ENCODE data around the gene IQCB1. TPM values are rescaled to one million over a fixed set of nuclear protein-coding genes. Genes with fewer than 3 reads are reported as not detected.
"Not testable (repeated sequence)": the region's sequence is repeated elsewhere in the genome, so short reads cannot be mapped to it uniquely, and the experiment has no call there.

The IQCB1 gene
- total RNA-seq, 2 donors from 2014 or later, result 8.1 to 9.1 TPM

DNA sequence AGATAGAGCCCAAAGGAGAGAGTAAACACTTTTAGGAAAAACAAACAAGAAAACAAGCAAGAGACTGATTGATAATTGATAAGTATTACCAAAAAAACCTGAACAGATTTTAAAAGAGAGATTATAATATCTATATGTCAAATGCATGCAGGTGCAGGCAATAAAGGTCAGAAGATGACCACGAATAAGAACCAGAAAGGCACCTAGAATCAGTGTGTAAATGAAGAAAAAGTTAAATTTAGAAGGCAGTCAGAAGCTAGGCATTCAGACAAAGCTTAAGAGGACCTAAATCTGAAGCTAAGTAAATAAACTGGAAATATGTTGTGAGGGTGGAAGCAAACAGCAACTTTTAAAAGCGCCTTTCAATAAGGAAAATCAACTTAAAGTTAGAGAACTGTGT, 16.3 kb downstream of the IQCB1 start:
- ATAC-seq (no peak), DNase-seq (no peak)
- intact Hi-C loops (cut with DNase I), result no loop called here

DNA sequence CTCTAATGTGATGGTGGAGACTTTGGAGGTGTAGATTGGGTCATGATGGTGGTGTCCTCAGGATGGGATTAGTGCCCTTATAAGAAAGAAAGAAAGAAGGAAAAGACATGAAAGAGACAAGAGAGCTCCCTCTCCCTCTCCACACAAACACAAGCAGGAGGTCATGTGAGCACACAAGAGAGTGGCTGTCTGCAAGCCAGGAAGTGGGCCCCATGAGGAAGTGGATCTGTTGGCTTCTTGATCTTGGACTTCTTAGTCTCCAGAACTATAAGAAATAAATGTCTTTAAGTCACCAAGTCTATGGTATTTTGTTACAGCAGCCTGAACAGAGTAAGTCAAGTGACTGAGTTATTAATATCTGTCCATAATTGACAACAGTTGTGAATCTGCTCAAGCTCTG, 17.1 kb downstream of the IQCB1 start:
- intact Hi-C loops (cut with DNase I), result no loop called here
- no peak for DNase-seq

DNA sequence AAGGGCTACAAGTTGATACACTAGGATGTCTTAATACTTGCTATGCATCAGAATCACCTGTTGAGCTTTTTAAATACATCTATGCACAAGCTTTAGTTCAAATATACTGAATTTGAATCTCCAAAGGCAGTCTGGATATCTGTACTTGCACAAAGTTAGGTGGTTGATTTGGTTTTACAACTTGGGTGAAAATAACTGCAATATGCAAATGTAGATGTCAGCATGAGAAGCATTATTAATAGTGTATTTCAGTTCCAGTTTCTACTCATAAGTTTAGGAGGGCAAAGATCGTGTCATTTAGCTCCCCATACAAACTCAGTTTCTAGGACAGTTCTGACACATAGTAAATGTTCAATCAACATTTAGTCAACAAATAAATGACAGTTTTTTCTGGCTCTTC, 25.6 kb downstream of the IQCB1 start:
- DNase-seq, result no peak
- ATAC-seq, result no peak
- intact Hi-C loops (cut with DNase I), result no loop called here

More for the DNA sequence above, 17.1 kb downstream of the IQCB1 start:
- ATAC-seq, result no peak

DNA sequence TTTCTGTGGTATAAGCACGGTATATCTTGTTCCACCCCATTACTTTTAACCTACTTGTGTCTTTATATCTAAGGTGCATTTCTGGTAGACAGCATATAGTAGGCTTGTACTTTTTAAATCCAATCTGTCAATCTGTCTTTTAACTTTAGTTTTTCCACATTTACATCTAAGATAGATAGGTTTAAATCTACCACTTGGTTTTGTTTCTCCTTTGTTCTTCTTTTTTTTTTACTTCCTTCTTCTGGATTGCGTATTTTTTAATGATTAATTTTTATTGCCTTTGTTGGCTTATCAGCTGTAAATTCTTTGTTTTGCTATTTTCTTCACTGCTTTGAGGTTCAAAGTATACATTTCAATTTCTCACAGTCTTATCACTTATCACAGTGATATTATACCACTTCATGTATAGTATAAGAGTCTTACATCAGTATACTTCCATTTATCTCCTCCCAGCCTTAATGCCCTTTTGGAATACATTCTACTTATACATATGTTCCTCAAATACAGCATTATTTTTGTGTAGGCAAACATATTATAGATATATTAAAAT, 31.0 kb downstream of the IQCB1 start:
- intact Hi-C loops (cut with DNase I), result no loop called here
- ATAC-seq, result no peak
- DNase-seq, result no peak

DNA sequence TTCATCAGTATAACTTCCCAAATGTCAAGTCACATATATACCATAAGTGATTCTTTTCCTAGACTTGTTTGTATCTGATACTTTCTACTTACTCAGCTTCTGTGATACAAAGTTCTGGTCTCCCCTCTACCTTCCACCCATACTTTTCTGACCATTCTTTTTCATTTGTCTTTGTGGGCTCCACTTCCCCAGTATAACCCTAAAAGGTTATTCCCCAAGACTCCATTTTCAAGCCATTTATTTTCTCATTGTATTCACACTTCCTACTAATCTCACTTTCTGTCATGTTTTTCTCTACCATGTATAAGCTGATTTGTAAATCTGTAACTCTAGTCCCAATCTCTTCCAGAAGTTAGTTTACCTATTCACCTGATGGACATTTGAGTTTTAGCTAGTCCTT, 34.0 kb downstream of the IQCB1 start:
- intact Hi-C loops (cut with DNase I), result no loop called here
- no peak for ATAC-seq
- DNase-seq, result no peak

DNA sequence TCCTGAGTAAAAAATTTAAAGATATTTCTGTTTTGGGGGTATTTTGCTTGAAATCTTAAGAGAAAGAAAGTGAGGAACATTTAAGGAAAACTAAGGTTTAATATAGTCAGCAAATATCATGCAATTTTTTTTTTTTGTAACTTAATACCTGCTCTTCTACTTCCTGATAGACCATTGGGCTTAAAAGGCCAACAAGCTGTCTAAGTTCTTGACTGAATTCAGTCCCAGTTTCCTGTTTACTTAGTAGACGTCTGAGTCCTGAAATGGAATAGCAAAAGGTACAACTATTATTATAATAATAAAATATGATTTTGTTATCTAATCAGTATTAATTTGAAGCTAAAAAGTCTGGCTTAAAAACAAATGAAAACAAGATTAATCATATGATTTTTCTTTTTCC, 37.9 kb downstream of the IQCB1 start:
- DNase-seq, result no peak
- ATAC-seq, result no peak
- intact Hi-C loops (cut with DNase I), result no loop called here

DNA sequence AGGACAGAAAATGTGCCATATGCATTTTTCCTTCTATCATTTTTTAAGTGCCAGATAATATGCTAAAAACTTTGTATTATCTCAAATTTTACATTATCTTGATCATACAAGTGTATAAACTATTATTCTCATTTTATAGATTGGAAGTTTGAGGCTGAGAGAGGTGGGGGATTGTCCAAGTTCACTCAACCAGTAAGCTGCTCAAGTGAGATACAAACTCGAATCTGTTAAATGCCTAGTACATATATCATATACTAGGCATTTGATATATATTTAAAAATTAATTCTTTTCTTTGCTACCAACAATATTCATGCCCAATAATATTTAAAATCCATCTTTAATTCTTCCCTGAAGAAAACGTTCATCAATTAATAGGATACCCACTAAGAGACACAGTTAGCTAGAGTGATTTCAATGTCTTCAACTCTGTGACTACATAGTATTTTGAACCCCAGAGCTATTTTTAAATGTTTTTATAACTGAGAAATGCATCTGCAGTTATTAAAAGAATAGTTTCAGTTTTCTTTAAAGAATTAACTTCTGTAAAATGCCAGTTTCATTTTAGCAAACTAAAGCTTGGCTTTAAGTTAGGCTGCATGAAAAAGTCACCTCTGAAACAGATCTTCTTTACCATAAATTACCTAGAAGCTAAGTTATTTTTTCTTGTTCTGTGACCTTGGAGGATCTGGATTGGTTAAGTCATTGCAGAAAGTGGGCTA, 40.4 kb downstream of the IQCB1 start:
- intact Hi-C loops (cut with DNase I), result no loop called here
- ATAC-seq, result no peak

DNA sequence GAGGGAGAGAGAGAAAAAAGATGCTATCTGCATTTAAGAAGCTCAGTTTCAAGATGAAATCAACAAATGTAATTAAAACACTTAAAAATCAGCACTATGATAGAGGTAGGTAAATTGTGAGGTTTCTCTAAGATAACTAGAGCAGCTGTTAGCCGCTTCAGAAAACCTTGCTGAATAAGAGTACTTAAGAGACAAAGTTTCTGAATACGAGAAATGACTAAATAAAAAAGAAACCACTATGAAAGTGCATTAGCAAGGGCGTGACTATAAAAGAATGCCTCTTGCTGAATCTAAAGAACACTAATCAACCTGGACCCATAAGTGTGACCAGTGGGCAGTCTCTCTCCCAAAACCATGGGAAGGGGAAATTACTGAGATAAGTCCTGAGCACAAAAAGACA, 41.8 kb downstream of the IQCB1 start:
- no peak for DNase-seq
- ATAC-seq, result no peak
- intact Hi-C loops (cut with DNase I), result no loop called here

More for the DNA sequence above, 40.4 kb downstream of the IQCB1 start:
- no peak for DNase-seq

DNA sequence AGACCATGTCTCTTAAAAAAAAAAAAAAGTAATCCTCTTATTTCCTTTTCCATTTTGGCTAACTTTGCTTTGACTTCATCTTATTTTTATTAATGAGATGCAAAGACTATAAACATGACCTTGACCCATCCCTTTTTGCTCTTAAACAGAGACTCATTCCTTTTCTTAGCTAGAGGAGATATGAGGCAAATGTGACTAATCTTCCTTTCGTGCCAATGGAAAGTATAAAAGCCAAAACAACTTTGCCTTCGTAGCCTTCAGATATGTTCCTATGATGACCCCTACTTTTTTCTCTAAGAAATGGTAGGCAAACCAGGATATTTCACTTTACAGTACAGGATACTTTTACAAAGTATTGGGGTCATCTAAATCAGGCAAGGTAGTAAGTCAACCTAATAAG, 48.4 kb downstream of the IQCB1 start:
- no peak for DNase-seq
- intact Hi-C loops (cut with DNase I), result no loop called here
- ATAC-seq, result peak in 1 of 2 donors; percentile 59

DNA sequence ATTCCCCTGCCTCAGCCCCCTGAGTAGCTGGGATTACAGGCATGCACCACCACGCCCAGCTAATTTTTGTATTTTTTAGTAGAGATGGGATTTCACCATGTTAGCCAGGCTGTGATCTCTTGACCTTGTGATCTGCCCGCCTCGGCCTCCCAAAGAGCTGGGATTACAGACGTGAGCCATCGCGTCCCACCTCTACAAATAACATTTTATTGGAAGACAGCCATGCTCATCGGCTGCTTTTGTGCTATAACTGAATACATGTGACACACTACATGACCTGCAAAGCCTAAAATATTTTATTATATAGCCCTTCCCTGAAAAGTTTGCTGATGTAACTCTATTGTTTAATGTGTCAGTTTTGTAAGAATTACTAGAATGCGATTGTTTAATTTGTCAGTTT, 52.1 kb downstream of the IQCB1 start:
- ATAC-seq, result peak; percentile 26 to 47
- intact Hi-C loops (cut with DNase I); DNase-seq: not testable (repeated sequence)

DNA sequence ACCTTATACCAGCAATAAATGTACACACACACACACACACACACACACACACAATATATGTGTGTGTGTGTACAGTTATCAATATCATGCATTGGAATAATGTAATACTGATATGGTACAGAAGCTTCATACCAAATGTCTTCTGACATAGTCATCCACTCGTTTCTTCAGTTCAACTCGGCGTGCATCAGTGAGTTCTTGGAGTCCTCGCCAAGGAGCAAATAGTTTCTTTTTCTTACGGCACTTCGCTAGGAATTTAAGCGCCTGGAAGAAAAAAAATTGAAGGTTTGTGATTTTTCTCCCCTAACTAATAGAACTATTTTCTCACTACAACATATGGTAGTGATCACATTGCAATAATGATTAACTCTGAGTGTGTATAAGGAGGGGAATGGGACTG, 53.2 kb downstream of the IQCB1 start:
- no peak for ATAC-seq
- intact Hi-C loops (cut with DNase I), result no loop called here

DNA sequence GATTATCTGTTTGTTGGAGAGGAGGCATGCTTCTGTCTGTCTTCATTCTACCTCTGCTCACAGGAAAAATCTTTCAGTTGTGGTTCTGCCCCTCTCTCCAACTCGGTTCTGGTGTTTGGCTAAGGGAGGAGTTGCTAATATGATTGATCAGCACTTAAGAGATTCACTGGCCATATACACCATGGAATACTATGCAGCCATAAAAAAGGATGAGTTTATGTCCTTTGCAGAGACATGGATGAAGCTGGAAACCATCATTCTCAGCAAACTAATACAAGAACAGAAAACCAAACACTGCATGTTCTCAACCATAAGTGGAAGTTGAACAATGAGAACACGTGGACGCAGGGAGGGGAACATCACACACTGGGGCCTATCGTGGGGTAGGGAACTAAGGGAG, 59.8 kb downstream of the IQCB1 start:
- intact Hi-C loops (cut with DNase I); ATAC-seq; DNase-seq: not testable (repeated sequence)

More for the DNA sequence above, 53.2 kb downstream of the IQCB1 start:
- no peak for DNase-seq

DNA sequence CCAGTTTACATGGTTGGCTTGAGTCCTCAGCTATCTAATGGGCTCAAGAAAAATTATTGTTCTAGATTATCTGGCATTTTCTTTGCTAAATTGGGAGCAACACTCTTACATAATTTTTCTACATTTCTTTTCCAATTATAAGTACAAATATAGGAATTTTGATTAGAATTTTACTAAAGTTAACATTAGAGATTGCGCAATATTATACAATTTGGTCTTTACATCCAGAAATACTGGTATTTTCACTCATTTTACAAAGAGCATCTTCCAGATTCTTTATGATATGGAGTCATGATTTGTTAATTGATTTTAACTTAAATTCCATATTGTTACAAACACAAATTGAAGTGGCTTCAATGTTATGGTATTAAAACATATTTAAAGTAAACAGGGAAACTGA, 65.6 kb downstream of the IQCB1 start:
- no peak for ATAC-seq
- intact Hi-C loops (cut with DNase I), result no loop called here
- no peak for DNase-seq

DNA sequence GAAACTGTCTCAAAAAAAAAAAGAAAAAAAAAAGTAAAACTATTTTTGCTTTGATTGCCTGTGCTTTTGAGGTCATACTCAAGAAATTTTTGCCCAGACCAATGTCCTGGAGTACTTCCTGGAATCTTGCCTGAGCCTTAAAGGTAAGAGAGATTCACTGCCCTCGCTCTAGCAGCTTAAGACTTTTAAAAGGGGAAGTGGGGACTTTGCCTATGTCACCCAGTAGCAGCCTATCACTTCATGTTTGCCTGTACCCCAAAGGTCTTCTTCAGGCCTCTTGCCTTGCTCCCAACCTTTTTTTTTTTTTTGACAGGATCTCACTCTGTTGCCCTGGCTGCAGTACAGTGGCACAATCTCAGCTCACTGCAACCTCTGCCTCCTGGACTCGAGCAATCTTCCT, 66.4 kb downstream of the IQCB1 start:
- DNase-seq, result no peak
- ATAC-seq, result no peak
- intact Hi-C loops (cut with DNase I), result no loop called here

DNA sequence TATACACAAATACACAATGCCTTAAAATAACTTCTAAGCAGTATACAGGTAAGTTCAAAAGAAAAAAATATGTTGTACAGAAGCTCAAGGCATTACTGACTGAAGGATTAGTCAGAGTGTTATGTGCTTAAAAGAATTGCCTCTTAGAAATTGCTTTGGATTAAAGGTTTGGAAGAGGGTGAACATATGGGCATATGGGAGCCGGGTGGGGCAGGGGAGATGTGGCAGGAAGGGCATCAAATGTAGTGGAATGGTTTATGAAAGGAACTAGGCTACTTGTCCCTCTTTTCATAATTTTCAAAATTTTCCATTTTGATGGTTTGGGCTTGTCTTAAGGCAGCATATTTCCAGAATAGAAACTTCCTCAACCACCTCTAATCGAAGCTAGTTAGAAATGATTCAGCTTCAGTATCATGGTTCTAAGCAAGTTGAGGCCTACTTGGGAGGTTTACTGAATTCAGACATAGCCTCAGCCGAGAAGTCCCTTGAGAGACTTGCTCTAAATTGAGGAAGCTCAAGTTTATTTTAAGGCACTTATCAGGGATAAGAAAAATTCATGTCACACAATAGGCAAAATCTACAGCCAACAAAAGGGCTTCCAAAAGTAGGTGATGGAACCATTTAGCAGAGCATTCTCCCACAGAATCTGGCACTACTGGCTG, 75.2 kb downstream of the IQCB1 start:
- no peak for DNase-seq
- ATAC-seq, result no peak
- intact Hi-C loops (cut with DNase I), result no loop called here

DNA sequence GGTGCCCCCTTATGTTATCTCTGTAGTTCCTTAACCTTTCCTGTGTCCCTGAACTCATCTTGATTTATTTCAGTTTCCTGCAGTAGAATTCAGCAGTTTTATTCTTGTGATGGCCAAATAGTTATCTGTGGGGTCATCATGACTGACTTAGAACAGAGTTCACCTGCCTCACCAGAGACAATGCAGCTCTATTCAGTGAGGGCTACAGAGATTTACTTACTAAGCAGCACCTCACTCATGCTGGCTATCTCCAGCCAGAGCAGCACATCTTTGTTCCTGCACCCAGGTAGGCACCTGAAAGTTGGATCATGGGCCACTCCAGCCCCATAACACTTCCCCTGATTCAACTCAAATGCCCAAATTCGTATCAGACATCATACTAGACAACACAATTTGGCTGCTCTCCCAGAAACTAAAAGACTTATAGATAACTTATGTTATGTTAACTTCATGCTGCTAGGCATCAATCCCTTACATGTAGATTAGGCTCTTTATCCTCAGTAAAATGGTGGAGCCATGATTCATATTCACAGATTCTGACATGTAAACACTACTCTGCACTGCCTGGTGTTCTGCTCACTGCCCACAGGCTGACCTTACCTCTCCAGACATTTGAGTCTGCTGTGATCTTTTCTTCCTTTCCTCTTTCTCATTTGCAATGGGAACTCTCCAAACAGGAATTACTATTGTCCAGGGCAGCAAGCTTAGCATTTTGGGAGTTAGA, 76.0 kb downstream of the IQCB1 start:
- intact Hi-C loops (cut with DNase I), result no loop called here
- no peak for ATAC-seq

DNA sequence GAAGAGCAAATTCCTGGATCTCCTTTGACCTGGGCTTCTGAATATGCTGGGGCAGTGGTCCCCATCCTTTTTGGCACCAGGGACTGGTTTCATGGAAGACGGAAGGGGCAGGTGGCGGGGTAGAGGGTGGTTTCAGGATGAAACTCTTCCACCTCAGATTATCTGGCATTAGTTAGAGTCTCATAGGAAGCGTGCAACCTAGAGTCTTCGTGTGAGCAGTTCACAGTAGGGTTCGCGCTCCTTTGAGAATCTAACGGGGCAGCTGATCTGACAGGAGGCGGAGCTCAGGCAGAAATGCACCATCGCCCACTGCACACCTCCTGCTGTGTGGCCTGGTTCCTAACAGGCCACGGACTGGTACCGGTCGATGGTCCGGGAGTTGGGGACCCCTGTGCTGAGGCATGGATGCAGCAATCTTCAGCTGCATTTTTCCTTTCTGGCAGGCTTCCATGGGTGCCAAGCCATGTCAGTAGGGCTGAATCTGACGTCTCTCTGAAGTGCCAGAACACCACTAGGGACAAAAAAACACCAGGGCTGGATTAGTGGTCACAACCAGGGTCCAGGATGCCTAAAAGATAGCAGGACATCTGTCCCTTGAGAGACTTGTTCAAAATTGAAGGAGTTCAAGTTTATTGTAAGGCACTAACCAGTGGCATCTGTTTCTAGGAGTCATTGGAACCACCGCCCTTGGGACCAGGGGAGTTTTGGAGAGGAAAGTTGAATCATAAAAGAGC, 76.9 kb downstream of the IQCB1 start:
- intact Hi-C loops (cut with DNase I), result no loop called here
- peak in 1 of 2 donors; percentile 32 for ATAC-seq
- no peak for DNase-seq

More for the DNA sequence above, 76.0 kb downstream of the IQCB1 start:
- no peak for DNase-seq

DNA sequence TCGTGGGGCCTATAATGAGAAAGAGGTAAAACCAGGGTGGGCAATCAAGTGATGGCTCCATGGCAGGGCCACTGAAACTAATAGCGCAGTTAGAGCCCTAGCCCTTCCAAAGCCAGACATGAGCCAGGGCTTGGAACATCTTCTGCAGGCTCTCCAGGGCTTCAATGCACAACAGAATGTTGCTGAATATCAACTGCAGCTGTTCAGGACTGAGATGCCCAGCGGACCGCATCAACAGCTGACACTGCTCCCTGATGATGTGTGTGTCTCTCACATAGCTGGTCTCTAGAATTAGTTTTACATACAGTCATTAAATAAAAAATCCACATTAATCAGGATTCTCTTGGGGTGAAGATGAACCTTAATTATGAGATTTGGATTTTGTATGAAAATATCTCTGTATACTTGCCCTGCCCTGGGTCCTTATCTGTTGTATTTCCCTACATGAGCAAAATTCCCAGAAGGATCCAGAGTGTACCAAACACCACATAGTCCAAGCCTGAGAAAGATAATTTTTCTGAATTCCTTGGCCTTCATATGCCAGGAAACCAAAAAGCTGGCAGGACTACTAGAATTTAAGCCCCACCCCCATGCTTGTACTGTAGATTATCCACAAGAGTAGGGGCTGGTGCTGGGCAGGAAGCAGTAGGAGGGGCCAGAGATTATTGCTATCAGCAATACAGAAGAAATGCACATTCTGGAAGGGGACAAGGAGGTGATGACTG, 77.6 kb downstream of the IQCB1 start:
- ATAC-seq (peak; percentile 79 to 84), DNase-seq (peak; percentile 27)
- intact Hi-C loops (cut with DNase I), result no loop called here

DNA sequence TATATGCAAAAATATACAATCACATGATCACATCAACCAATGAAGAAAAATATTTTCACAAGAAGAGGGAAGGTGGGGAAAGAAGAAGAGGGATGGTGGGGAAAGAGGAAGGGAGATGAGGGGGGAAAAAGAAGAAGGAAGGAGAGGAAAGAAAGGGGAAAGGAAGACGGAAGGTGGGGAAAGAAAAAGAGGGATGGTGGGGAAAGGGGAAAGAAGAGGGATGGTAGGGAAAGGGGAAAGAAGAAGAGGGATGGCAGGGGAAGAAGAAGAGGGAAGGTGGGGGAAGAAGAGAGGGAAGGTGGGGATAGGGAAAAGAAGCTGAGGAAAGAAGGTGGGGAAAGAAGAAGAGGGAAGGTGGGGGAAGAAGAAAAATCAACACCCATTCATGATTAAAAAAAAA, 82.1 kb downstream of the IQCB1 start:
- intact Hi-C loops (cut with DNase I), result no loop called here
- DNase-seq (no peak), ATAC-seq (no peak)
